Endothelial cell of umbilical vein (primary cell): Measurements from ENCODE around the gene NKAIN4. TPM values are rescaled to one million over a fixed set of nuclear protein-coding genes. Genes with fewer than 3 reads are reported as not detected.

Source experiments
- BruUV-seq: library from RNA; stranded (reverse); fragments of 400-500 nt; replicated peaks from 2 replicates; lab custom pipeline; 2021; lab: Mats Ljungman, UMichigan
- CTCF ChIA-PET: fragments of 300-600, 350-600 bp; sonication (Branson Sonifier 250); formaldehyde crosslinking; loops from one replicate; lab custom pipeline; 2021; ENCODE audit warnings: antibody characterized with exemption, inconsistent platforms; lab: Charles Lee
- POLR2A ChIA-PET: fragments of 300-600, 350-600 bp; sonication (Branson Sonifier 250); formaldehyde crosslinking; loops from one replicate; lab custom pipeline; 2021; ENCODE audit warnings: antibody characterized with exemption, inconsistent platforms; lab: Charles Lee
- DNase-seq: peaks from one replicate; pipeline ENCODE4 v3.0.0-alpha.2; 2011; ENCODE audit warnings: low read depth, low spot score
- FAIRE-seq: peaks from 2 replicates; lab custom pipeline; 2011; peaks lifted over from hg19 to GRCh38; lab: Jason Lieb, UNC
- H2AFZ ChIP-seq: 2 replicates; pipeline ENCODE4 v1.6.0; 2012; ENCODE audit warnings: low read depth, low read length, control low read depth, inconsistent platforms
- H3K27ac ChIP-seq: 2 replicates; pipeline ENCODE4 v1.5.1; 2011; ENCODE audit warnings: low read depth, mild to moderate bottlenecking, control low read depth, low read length, moderate library complexity; ENCODE audit not compliant: insufficient read depth
- H3K27me3 ChIP-seq, 2 experiments: 2 replicates each; pipeline versions ENCODE4 v1.6.0 to v1.6.1; 2011; ENCODE audit warnings: low read length in 2 of 2, mixed read lengths in 1 of 2; ENCODE audit not compliant: control insufficient read depth in 2 of 2, insufficient read depth in 2 of 2
- H3K36me3 ChIP-seq, 2 experiments: 2 replicates in 1 of 2; 3 replicates in 1 of 2; pipeline ENCODE4 v1.5.1; 2011; ENCODE audit warnings: low read length in 2 of 2, mild to moderate bottlenecking in 1 of 2, moderate library complexity in 1 of 2; ENCODE audit not compliant: control insufficient read depth in 2 of 2, insufficient read depth in 2 of 2; ENCODE audit errors: extremely low read depth in 1 of 2
- H3K4me1 ChIP-seq: 3 replicates; pipeline ENCODE4 v1.5.1; 2011; ENCODE audit warnings: mild to moderate bottlenecking, low read length; ENCODE audit not compliant: control insufficient read depth, insufficient read depth; ENCODE audit errors: extremely low read depth
- H3K4me2 ChIP-seq: 2 replicates; pipeline ENCODE4 v1.6.1; 2011; ENCODE audit warnings: low read length, control low read depth, mixed read lengths; ENCODE audit not compliant: insufficient read depth
- H3K4me3 ChIP-seq, 3 experiments: fragments of 200-600 bp in 1 of 3; sonication (generic), shearing (Covaris generic) in 1 of 3; replicated peaks in 1 of 3; 2 replicates each; pipeline ENCODE4 v1.5.1; 2011 to 2016; ENCODE audit warnings: control low read depth in 3 of 3, low read length in 3 of 3, mild to moderate bottlenecking in 2 of 3, inconsistent platforms in 1 of 3, low read depth in 1 of 3, moderate library complexity in 1 of 3; ENCODE audit not compliant: insufficient read depth in 1 of 3
- H3K79me2 ChIP-seq: 2 replicates; pipeline ENCODE4 v1.6.0; 2012; ENCODE audit warnings: low read length, inconsistent platforms; ENCODE audit not compliant: control insufficient read depth, insufficient read depth
- H3K9ac ChIP-seq: replicated peaks from 2 replicates; pipeline ENCODE3; 2011; ENCODE audit warnings: low read length, control low read depth; ENCODE audit not compliant: insufficient read depth; ENCODE audit errors: extremely low read depth
- H3K9me1 ChIP-seq: replicated peaks from 3 replicates; pipeline ENCODE4 v1.6.0; 2011; ENCODE audit warnings: mild to moderate bottlenecking, low read length; ENCODE audit not compliant: control insufficient read depth, insufficient read depth; ENCODE audit errors: extremely low read depth
- H3K9me3 ChIP-seq: replicated peaks from 2 replicates; pipeline ENCODE4 v1.5.1; 2012; ENCODE audit warnings: low read length, inconsistent platforms; ENCODE audit not compliant: control insufficient read depth, insufficient read depth
- H4K20me1 ChIP-seq: replicated peaks from 2 replicates; pipeline ENCODE3; 2011; ENCODE audit warnings: mild to moderate bottlenecking, low read length; ENCODE audit not compliant: control insufficient read depth, insufficient read depth; ENCODE audit errors: extremely low read depth
- EZH2 ChIP-seq: IDR thresholded peaks from 2 replicates; pipeline ENCODE4 v1.6.1; 2012; ENCODE audit warnings: borderline replicate concordance, low read depth, mild to moderate bottlenecking, moderate library complexity, low read length, inconsistent platforms; ENCODE audit not compliant: severe bottlenecking
- FOS ChIP-seq: IDR thresholded peaks from 2 replicates; pipeline ENCODE4 v1.6.1; 2011; ENCODE audit warnings: mild to moderate bottlenecking, low read length, moderate library complexity, borderline replicate concordance; ENCODE audit not compliant: insufficient read depth
- GATA2 ChIP-seq: IDR thresholded peaks from 2 replicates; pipeline ENCODE4 v1.7.0; 2011; ENCODE audit warnings: low read depth, mild to moderate bottlenecking, moderate library complexity, mixed read lengths, low read length; ENCODE audit not compliant: insufficient read length, insufficient read depth
- MYC ChIP-seq: IDR thresholded peaks from one replicate; pipeline ENCODE4 v1.6.1; 2011; ENCODE audit warnings: mild to moderate bottlenecking, low read depth, low read length
- POLR2AphosphoS5 ChIP-seq: IDR thresholded peaks from 2 replicates; pipeline ENCODE4 v1.6.1; 2012; ENCODE audit warnings: low read depth, mild to moderate bottlenecking, control low read depth, low read length, moderate library complexity; ENCODE audit not compliant: insufficient read depth
- dilution Hi-C: fragments of 300-500 bp; cut with MboI; formaldehyde crosslinking; loops from one replicate; pipeline ENCODE4 v1.15.0; 2019; ENCODE audit warnings: low sequenced_read_pairs; ENCODE audit not compliant: extremely low pct_ligation_motif_present
- intact Hi-C: fragments of 100-400 bp; cut with micrococcal nuclease; formaldehyde crosslinking; loops from one replicate; pipeline ENCODE4 v1.10.0; 2022
- polyA plus RNA-seq, 4 experiments: library from polyadenylated mRNA; depleted of rRNA in 3 of 4; stranded (reverse) in 3 of 4; unstranded in 1 of 4; fragments of >200 nt; gene quantifications; 2 replicates each; pipeline versions ENCODE4 v1.2.1 to v1.2.3, GENCODE V29; 2011 to 2012; ENCODE audit warnings: missing spikeins in 1 of 4
- total RNA-seq: library from RNA; stranded (reverse); gene quantifications from 2 replicates; pipeline ENCODE4 v1.2.3, GENCODE V29; 2021
- TF ChIP-seq, protein P1 (sequence below): IDR thresholded peaks from 2 replicates; pipeline ENCODE4 v1.6.1; 2011; ENCODE audit not compliant: insufficient read depth, insufficient read length

NKAIN4 gene
- total and polyA plus RNA-seq, 2 donors (not counting 3 experiments of a cell fraction or from before 2014, with no cell fraction given), result 0.04 TPM; not detected in 1

DNA sequence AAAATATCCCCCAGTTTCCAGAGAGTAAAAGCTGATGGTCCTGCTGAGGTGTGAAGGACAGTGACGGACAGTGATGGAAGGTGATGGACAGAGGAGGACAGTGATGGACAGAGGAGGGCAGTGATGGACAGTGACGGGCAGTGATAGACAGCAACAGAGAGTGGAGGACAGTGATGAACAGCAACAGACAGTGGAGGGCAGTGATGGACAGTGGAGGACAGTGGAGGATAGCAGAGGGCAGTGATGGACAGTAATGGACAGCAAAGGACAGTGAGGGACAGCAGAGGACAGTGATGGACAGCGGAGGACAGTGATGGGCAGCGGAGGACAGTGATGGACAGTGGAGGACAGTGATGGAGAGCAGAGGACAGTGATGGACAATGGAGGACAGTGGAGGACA, 2.7 kb upstream of the NKAIN4 start:
- TF ChIP-seq, protein P1, sequence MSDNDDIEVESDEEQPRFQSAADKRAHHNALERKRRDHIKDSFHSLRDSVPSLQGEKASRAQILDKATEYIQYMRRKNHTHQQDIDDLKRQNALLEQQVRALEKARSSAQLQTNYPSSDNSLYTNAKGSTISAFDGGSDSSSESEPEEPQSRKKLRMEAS, result no peak
- TF ChIP-seq POLR2AphosphoS5, result no peak
- no peak for TF ChIP-seq GATA2
- no peak for TF ChIP-seq EZH2
- TF ChIP-seq FOS, result no peak
- intact Hi-C loops (no loop called here), dilution Hi-C loops (no loop called here)
- no peaks in the 10 kb centered on the region for H4K20me1 ChIP-seq
- H3K4me2 ChIP-seq, result no peak overlapping the region
- H3K9ac ChIP-seq, result no peak overlapping the region
- no peak for FAIRE-seq
- no TSS peak for BruUV-seq
- no peak overlapping the region for H3K4me3 ChIP-seq
- DNase-seq, result no peak
- H3K36me3 ChIP-seq, result no peaks in the 10 kb centered on the region
- CTCF ChIA-PET, result interaction anchor here (1.3 kb wide), 1 partner anchor 34 kb away, joined by 6 read pairs; no protein-coding TSS in a partner anchor
- H3K9me3 ChIP-seq, result no peaks in the 10 kb centered on the region
- no peaks in the 10 kb centered on the region for H3K4me1 ChIP-seq
- no peak overlapping the region for H2AFZ ChIP-seq
- no peaks in the 10 kb centered on the region for H3K79me2 ChIP-seq
- no peaks in the 10 kb centered on the region for H3K9me1 ChIP-seq
- POLR2A ChIA-PET, result no interaction called here
- H3K27ac ChIP-seq, result no peak overlapping the region
- peaks cover 38 to 39% of the 10 kb centered on the region in 2 experiments for H3K27me3 ChIP-seq

DNA sequence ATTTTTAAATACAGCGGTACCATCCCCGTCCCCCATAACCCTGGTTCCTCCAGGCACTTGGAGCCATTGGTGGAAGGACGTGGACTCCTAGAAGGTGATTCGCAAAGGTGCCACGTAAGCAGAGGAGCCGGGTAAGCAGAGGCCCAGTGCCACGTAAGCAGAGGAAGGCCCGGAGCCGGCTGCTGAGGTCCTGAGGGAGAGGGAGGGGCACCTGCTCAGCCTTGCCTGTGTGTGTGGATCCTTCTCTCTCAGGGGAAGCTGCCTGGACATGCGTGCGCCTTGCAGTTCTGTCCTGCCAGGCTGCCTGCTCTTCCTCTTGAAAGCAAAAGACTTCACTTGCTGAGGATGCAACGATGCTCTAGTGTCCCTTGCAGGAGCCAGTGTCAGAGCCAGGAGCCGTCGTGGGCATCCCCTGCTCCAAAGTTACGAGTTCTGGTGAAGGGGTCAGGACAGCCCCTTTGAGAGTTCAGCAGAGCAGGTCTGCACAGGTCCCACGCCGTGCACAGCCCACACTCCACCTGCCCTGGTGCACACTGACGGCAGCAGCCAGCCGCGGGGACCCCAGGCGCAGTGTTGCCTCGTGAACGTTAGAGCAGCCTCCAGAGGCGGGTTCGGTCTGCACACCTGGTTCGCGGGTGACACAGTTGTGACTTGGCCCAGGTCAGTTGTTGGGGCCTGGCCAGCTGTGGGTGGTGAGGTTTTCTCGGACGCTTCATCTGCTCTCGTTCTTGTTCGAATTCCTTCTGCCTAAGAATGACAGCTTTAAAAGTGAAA, 1.9 kb upstream of the NKAIN4 start:
- TF ChIP-seq MYC, result no peak
- POLR2A ChIA-PET, result no interaction called here
- Histone ChIP-seq H3K9me3 (no peaks in the 10 kb centered on the region), H2AFZ (no peak overlapping the region), H3K4me3 (no peak overlapping the region), H3K9ac (no peak overlapping the region), H3K79me2 (no peaks in the 10 kb centered on the region), H3K27me3 (peaks cover 35 to 37% of the 10 kb centered on the region in 2 experiments), H3K4me2 (no peak overlapping the region), H3K9me1 (no peaks in the 10 kb centered on the region), H3K27ac (no peak overlapping the region), H4K20me1 (no peaks in the 10 kb centered on the region), H3K4me1 (no peaks in the 10 kb centered on the region), H3K36me3 (no peaks in the 10 kb centered on the region)
- intact Hi-C loops (no loop called here), dilution Hi-C loops (no loop called here)
- no peak for DNase-seq
- FAIRE-seq, result no peak
- CTCF ChIA-PET, result interaction anchor here (1.3 to 5.0 kb wide), 3 partner anchors 26 to 33 kb away, joined by 4 to 36 read pairs (median 6); no protein-coding TSS in a partner anchor
- BruUV-seq, result no TSS peak
